ENCODE measurements around the gene BSCL2.
"Not testable (repeated sequence)": the region's sequence is repeated elsewhere in the genome, so short reads cannot be mapped to it uniquely, and the experiment has no call there.

BSCL2 gene

GRCh38 chr11:62676698-62677097 lies 30.5 kb downstream of the BSCL2 start:
- H3K4me3 ChIP-seq (replicated peaks; ENCODE audit: low read depth, low read length) = no peak overlapping the region
- DNase-seq (ENCODE audit: low read depth) = no peak
- TF ChIP-seq, protein P1, sequence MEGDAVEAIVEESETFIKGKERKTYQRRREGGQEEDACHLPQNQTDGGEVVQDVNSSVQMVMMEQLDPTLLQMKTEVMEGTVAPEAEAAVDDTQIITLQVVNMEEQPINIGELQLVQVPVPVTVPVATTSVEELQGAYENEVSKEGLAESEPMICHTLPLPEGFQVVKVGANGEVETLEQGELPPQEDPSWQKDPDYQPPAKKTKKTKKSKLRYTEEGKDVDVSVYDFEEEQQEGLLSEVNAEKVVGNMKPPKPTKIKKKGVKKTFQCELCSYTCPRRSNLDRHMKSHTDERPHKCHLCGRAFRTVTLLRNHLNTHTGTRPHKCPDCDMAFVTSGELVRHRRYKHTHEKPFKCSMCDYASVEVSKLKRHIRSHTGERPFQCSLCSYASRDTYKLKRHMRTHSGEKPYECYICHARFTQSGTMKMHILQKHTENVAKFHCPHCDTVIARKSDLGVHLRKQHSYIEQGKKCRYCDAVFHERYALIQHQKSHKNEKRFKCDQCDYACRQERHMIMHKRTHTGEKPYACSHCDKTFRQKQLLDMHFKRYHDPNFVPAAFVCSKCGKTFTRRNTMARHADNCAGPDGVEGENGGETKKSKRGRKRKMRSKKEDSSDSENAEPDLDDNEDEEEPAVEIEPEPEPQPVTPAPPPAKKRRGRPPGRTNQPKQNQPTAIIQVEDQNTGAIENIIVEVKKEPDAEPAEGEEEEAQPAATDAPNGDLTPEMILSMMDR (IDR thresholded peaks at IDR 0.05; ENCODE audit: low read length, missing control alignments) = no peak

DNA sequence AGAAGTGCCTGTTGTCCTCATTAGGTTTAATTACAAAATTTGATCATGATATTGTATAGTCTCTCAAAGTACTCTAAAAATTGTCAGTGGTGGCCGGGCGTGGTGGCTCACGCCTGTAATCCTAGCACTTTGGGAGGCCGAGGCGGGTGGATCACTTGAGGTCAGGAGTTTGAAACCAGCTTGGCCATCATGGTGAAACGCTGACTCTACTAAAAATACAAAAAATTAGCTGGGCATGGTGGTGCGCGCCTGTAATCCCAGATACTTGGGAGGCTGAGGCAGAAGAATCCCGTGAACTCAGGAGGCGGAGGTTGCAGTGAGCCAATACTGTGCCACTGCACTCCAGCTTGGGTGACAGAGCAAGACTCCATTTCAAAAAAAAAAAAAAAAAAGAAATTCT lies 31.8 kb downstream of the BSCL2 start:
- H3K4me3 ChIP-seq (replicated peaks; ENCODE audit: low read depth, low read length); DNase-seq (ENCODE audit: low read depth): not testable (repeated sequence)

DNA sequence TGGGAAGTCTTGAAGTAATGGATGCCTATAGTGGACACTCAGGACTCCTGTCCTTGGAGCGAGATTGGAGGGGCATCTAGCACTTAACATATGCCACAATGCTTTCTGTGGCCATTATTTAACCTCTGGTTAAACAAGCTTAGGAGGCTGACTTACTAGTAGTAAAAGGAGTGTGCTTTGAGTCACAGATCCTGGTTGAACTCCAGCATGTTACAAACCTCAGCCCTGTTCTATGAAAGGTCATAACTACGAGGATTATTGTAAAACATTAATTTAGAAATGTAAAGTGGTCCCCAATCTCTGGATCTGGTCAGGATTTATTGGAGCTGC lies 34.1 kb downstream of the BSCL2 start:
- H3K4me3 ChIP-seq (replicated peaks; ENCODE audit: low read depth, low read length) = no peak overlapping the region

DNA sequence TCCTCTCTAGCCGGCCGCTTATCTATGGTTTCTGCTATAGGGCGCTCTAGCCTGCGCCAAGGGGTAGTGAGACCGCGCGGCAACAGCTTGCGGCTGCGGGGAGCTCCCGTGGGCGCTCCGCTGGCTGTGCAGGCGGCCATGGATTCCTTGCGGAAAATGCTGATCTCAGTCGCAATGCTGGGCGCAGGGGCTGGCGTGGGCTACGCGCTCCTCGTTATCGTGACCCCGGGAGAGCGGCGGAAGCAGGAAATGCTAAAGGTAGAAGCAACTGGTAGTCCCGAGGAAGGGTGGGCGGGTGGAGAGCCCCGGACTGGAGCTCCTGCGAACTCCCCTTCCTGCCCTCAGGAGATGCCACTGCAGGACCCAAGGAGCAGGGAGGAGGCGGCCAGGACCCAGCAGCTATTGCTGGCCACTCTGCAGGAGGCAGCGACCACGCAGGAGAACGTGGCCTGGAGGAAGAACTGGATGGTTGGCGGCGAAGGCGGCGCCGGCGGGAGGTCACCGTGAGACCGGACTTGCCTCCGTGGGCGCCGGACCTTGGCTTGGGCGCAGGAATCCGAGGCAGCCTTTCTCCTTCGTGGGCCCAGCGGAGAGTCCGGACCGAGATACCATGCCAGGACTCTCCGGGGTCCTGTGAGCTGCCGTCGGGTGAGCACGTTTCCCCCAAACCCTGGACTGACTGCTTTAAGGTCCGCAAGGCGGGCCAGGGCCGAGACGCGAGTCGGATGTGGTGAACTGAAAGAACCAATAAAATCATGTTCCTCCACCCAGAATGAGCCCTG lies 35.4 kb downstream of the BSCL2 start, which contains the start of the genes LBHD1 and UQCC3:
TSS of gene LBHD1 (minus strand) at position 660 of the 782 bp plus-strand sequence. CDS start 2,236 bp downstream, outside the sequence.
TSS of gene UQCC3 (plus strand) at position 66 of the 782 bp plus-strand sequence. CDS start at position 139, 73 bp downstream.
- peak; percentile 89 for DNase-seq (ENCODE audit: low read depth)
- TF ChIP-seq, protein P1 (IDR thresholded peaks at IDR 0.05; ENCODE audit: low read length, missing control alignments) = no peak
- peak within 1 kb of the TSS; percentile 81 for H3K4me3 ChIP-seq (replicated peaks; ENCODE audit: low read depth, low read length)

More for the DNA sequence above, 34.1 kb downstream of the BSCL2 start:
- DNase-seq (ENCODE audit: low read depth) = no peak
- TF ChIP-seq, protein P1 (IDR thresholded peaks at IDR 0.05; ENCODE audit: low read length, missing control alignments) = no peak

- TF ChIP-seq, protein P1 (IDR thresholded peaks at IDR 0.05; ENCODE audit: low read length, missing control alignments) = no peak
- H3K4me3 ChIP-seq (replicated peaks; ENCODE audit: low read depth, low read length) = peak overlapping the region; percentile 81
- no peak for DNase-seq (ENCODE audit: low read depth)
Measured at GRCh38 chr11:62671236-62671607, 36.0 kb downstream of the BSCL2 start.

DNA sequence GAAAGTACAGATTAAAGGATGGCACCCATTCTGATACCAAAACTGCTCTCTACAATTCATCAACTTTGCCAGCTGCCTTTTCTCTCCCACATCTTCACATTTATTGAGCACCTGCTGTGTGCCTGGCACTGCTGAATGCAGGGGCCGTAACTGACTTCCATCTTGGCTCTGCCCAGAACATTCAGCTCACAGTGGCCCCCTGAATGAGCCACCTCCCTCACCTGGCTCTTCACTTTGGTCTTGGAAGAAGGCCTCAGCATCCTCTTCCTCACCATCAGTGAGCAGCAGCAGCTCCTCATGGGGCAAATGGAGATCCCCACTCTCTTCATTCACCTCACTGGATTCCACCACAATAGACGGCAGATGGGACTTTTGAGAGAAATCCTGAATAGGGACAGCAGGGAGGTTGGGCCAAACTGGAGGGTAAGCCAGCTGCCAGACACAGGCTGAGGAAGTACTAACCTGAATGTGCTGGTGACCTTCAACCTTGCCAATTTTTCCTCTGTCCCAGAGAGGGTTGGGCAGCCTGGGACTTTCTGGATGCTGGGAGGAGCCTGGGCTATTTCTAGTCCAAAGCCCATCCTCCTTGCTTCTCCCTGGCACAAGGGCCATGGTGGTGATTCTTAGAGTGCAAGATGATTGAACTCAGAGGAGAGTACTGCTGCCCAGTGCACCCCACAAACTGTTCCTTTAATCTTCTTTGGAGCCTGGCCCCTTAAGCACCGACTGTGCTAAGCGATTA lies 37.6 kb downstream of the BSCL2 start:
- DNase-seq (ENCODE audit: low read depth) = no peak
- TF ChIP-seq, protein P1 (IDR thresholded peaks at IDR 0.05; ENCODE audit: low read length, missing control alignments) = no peak

DNA sequence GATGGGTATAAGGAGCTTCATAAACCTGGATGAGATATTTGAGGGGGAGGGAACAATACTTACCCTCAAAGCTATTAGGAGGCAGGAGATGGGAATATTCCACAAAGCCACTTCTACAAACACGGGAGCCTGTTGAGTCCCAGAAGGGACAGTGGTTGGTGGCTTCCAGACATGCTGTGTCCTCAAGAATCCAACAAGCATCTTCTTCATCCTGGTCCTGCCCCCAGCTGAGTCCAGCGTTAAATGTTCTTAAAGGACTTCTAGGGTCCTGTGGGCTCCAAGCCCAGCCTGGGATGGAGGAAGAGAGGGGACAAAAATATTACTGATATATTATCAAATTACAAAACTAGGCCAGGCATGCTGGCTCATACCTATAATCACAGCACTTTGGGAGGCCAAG lies 39.8 kb downstream of the BSCL2 start:
- H3K4me3 ChIP-seq (replicated peaks; ENCODE audit: low read depth, low read length) = no peak overlapping the region
- TF ChIP-seq, protein P1 (IDR thresholded peaks at IDR 0.05; ENCODE audit: low read length, missing control alignments) = no peak

More for the DNA sequence above, 37.6 kb downstream of the BSCL2 start:
- no peak overlapping the region for H3K4me3 ChIP-seq (replicated peaks; ENCODE audit: low read depth, low read length)

More for the DNA sequence above, 39.8 kb downstream of the BSCL2 start:
- no peak for DNase-seq (ENCODE audit: low read depth)

Measured in fibroblast of pulmonary artery (primary cell).